ENCODE measurements around the gene TOMM20.
"Not testable (repeated sequence)": the region's sequence is repeated elsewhere in the genome, so short reads cannot be mapped to it uniquely, and the experiment has no call there.

The TOMM20 gene

DNA sequence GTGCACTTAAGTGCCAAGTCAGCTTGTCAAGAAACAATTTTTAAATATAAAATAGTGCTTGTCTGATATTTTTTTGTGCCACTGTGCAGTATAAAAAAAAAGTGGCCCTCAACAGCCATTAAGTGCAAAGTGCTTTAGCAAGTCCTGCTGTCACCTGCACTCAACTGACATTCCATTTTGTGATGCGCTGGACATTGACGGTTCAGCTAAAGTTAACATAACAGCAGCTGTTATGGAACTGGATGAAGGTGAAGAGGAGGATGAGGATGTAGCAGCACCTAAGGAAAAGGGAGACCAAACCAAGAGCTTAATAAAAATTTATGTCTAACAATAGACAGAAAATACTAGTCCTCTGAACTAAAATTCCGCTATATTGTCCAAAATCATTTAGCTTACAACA lies 39.7 kb upstream of the TOMM20 start:
- Histone ChIP-seq H3K27me3 (replicated peaks; ENCODE audit: insufficient read depth, low read length) (no peaks in the 10 kb centered on the region), H3K4me2 (ENCODE audit: low read depth, low read length) (no peak overlapping the region), H3K4me3 (ENCODE audit: low read length) (no peak overlapping the region), H3K27ac (ENCODE audit: low read length) (no peak overlapping the region), H3K9me2 (replicated peaks; ENCODE audit: insufficient read depth, low read length) (no peaks in the 10 kb centered on the region), H3F3A (ENCODE audit: insufficient read depth, low read length) (no peaks in the 10 kb centered on the region), H3K79me2 (ENCODE audit: low read length) (no peaks in the 10 kb centered on the region), H2AFZ (ENCODE audit: low read length) (no peak overlapping the region), H3K36me3 (replicated peaks; ENCODE audit: insufficient read depth, low read length) (no peaks in the 10 kb centered on the region), H3K9ac (ENCODE audit: low read length) (no peak overlapping the region), H4K20me1 (ENCODE audit: insufficient read depth, low read length) (no peaks in the 10 kb centered on the region), H3K9me3 (replicated peaks; ENCODE audit: insufficient read depth, low read length) (no peaks in the 10 kb centered on the region), H3K4me1 (ENCODE audit: low read length) (no peaks in the 10 kb centered on the region)
- no peak for TF ChIP-seq EZH2phosphoT487 (IDR thresholded peaks at IDR 0.05; ENCODE audit: low read length)
- no peak for DNase-seq

DNA sequence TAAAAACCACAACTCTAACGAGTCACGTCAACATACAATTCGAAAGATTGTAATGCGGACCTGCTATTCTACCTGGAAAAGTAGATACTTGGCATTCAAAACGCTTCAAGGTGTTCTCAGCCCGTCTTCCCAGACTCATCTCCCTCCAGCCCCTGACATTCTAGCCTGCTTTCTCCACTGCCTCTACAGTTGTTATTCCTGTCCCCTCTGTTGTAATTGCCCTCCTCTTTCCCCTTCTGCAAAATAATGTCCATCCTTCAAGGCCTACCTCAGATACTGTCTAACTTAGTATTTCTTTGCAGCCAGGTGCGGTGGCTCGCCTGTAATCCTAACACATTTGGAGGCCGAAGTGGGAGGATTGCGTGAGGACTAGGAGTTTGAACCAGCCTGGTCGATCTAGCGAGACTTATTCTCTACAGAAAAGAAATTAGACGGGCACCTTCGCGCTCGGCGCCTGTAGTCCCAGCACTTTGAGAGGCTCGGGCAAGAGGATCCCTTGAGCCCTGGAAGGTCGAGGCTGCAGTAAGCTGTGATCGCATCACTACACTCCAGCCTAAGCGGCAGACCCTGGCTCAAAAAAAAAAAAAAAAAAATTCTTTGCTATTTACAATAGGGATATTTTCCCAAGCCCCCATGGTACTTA lies 33.2 kb upstream of the TOMM20 start:
- Histone ChIP-seq H3K4me3 (ENCODE audit: low read length) (peak overlapping the region; percentile 82), H3F3A (ENCODE audit: insufficient read depth, low read length) (0 out of 2 replicates have a peak, but pooled peaks cover 8% of the 10 kb centered on the region), H3K27me3 (replicated peaks; ENCODE audit: insufficient read depth, low read length) (no peaks in the 10 kb centered on the region), H3K36me3 (replicated peaks; ENCODE audit: insufficient read depth, low read length) (no peaks in the 10 kb centered on the region), H3K4me2 (ENCODE audit: low read depth, low read length) (peak overlapping the region; percentile 69), H3K9me3 (replicated peaks; ENCODE audit: insufficient read depth, low read length) (no peaks in the 10 kb centered on the region), H3K9ac (ENCODE audit: low read length) (peak overlapping the region; percentile 77), H3K9me2 (replicated peaks; ENCODE audit: insufficient read depth, low read length) (no peaks in the 10 kb centered on the region), H3K27ac (ENCODE audit: low read length) (no peak overlapping the region; the same call in 1 of the 2 replicates), H4K20me1 (ENCODE audit: insufficient read depth, low read length) (no peaks in the 10 kb centered on the region), H2AFZ (ENCODE audit: low read length) (peak overlapping the region; percentile 77), H3K79me2 (ENCODE audit: low read length) (peaks cover 39% of the 10 kb centered on the region), H3K4me1 (ENCODE audit: low read length) (peaks cover 8% of the 10 kb centered on the region; the same call in 1 of the 2 replicates)
- TF ChIP-seq EZH2 (optimal IDR thresholded peaks at IDR 0.05; ENCODE audit: low read depth, low read length) (no peak), EZH2phosphoT487 (IDR thresholded peaks at IDR 0.05; ENCODE audit: low read length) (no peak)
- no peak for DNase-seq

DNA sequence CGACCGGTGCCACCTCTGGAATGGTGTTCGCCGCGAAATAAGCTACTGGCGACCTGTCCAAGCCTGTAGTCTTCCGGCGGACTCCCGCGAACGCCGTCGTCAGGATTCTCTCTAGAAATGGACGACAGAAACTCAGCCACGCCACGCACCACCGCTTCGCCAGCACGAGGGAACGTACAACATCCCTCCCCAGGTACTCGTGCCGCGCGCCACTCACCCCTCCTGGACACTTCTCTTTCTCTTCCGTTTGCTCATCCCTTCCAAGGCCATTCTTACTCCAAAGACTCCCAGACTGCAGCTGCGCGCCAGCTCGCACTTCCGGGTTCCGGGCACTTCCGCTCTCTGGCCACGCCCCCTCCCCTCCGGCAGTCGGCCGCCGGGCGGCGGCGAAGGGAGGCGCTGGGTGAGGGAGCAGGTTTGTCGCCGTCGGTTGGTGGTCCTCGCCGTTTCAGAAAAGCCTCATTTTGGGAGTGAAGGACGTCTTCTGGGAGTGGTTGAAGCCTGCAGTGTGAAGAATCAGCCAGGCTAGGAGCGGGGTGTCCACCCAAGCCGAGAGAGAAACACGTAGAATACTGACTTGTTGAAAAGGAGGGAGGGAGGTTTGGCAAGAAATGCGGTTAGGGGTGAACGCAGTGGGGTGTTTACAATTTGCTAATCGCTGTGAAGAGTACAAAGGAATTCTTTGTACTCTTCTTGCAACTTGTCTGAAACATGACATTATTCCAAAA lies 32.5 kb upstream of the TOMM20 start, which contains the start of gene RBM34:
Gene RBM34, minus strand, starts transcription at position 294 of the 728 bp plus-strand sequence. Its CDS starts 24 bp downstream, at position 270.
- H2AFZ ChIP-seq (ENCODE audit: low read length), result peak within 1 kb of the TSS; percentile 77
- H3K4me2 ChIP-seq (ENCODE audit: low read depth, low read length), result peak within 1 kb of the TSS; percentile 69
- H3K4me1 ChIP-seq (ENCODE audit: low read length), result peaks cover 8% of the 10 kb centered on the region; the same call in 1 of the 2 replicates
- H3K9me3 ChIP-seq (replicated peaks; ENCODE audit: insufficient read depth, low read length), result no peaks in the 10 kb centered on the region
- H3K9ac ChIP-seq (ENCODE audit: low read length), result peak within 1 kb of the TSS; percentile 77
- H4K20me1 ChIP-seq (ENCODE audit: insufficient read depth, low read length), result no peaks in the 10 kb centered on the region
- H3K27me3 ChIP-seq (replicated peaks; ENCODE audit: insufficient read depth, low read length), result no peaks in the 10 kb centered on the region
- H3K4me3 ChIP-seq (ENCODE audit: low read length), result peak within 1 kb of the TSS; percentile 82
- H3K36me3 ChIP-seq (replicated peaks; ENCODE audit: insufficient read depth, low read length), result 0 out of 2 replicates have a peak, but pooled peaks cover 3% of the 10 kb centered on the region
- H3K27ac ChIP-seq (ENCODE audit: low read length), result peak within 1 kb of the TSS; percentile 63
- DNase-seq, result peak; percentile 92
- H3F3A ChIP-seq (ENCODE audit: insufficient read depth, low read length), result 0 out of 2 replicates have a peak, but pooled peaks cover 8% of the 10 kb centered on the region
- peaks cover 46% of the 10 kb centered on the region for H3K79me2 ChIP-seq (ENCODE audit: low read length)
- TF ChIP-seq EZH2phosphoT487 (IDR thresholded peaks at IDR 0.05; ENCODE audit: low read length), result no peak
- TF ChIP-seq, protein P1, sequence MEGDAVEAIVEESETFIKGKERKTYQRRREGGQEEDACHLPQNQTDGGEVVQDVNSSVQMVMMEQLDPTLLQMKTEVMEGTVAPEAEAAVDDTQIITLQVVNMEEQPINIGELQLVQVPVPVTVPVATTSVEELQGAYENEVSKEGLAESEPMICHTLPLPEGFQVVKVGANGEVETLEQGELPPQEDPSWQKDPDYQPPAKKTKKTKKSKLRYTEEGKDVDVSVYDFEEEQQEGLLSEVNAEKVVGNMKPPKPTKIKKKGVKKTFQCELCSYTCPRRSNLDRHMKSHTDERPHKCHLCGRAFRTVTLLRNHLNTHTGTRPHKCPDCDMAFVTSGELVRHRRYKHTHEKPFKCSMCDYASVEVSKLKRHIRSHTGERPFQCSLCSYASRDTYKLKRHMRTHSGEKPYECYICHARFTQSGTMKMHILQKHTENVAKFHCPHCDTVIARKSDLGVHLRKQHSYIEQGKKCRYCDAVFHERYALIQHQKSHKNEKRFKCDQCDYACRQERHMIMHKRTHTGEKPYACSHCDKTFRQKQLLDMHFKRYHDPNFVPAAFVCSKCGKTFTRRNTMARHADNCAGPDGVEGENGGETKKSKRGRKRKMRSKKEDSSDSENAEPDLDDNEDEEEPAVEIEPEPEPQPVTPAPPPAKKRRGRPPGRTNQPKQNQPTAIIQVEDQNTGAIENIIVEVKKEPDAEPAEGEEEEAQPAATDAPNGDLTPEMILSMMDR (IDR thresholded peaks at IDR 0.05; ENCODE audit: low read length), result peak; percentile 18; the same call in 1 of the 2 replicates
- no peak for TF ChIP-seq EZH2 (optimal IDR thresholded peaks at IDR 0.05; ENCODE audit: low read depth, low read length)
- no peaks in the 10 kb centered on the region for H3K9me2 ChIP-seq (replicated peaks; ENCODE audit: insufficient read depth, low read length)

DNA sequence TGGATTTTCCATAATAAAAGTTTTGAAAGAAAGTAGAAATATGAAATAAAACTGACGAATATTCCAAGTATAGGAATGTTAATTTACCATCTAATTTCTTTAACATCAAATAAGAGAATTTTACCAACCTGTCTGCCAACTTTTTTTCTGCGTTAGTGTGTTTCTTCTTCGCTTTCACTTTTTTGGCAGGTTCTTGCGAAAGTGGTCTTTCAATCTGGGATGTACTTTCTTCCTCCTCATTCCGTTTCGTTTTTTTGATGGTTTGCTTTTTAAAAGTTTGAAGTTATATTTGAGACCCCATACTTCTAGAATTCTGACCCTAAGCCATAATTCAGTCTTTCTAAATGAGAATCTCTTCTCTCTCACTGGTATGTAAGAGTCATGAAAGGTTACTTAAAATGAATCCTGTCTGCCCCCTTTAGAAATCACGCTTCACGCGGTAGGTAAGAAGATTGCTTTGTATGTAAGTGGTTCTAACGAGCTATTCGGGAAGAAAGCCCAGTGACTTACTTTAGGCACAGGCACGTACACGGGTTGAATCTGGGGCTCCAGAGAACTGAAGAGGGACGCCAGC lies 31.8 kb upstream of the TOMM20 start:
- H3K4me3 ChIP-seq (ENCODE audit: low read length), result peak overlapping the region; percentile 82
- H3K9ac ChIP-seq (ENCODE audit: low read length), result peak overlapping the region; percentile 77
- H3K27ac ChIP-seq (ENCODE audit: low read length), result peak overlapping the region; percentile 63
- H3F3A ChIP-seq (ENCODE audit: insufficient read depth, low read length), result 0 out of 2 replicates have a peak, but pooled peaks cover 8% of the 10 kb centered on the region
- H2AFZ ChIP-seq (ENCODE audit: low read length), result peak overlapping the region; percentile 77
- peak; percentile 81 for DNase-seq
- H3K4me2 ChIP-seq (ENCODE audit: low read depth, low read length), result peak overlapping the region; percentile 69
- H3K9me3 ChIP-seq (replicated peaks; ENCODE audit: insufficient read depth, low read length), result no peaks in the 10 kb centered on the region
- H3K36me3 ChIP-seq (replicated peaks; ENCODE audit: insufficient read depth, low read length), result 0 out of 2 replicates have a peak, but pooled peaks cover 3% of the 10 kb centered on the region
- TF ChIP-seq EZH2phosphoT487 (IDR thresholded peaks at IDR 0.05; ENCODE audit: low read length) (no peak), EZH2 (optimal IDR thresholded peaks at IDR 0.05; ENCODE audit: low read depth, low read length) (no peak)
- TF ChIP-seq, protein P1 (IDR thresholded peaks at IDR 0.05; ENCODE audit: low read length), result no peak
- no peaks in the 10 kb centered on the region for H4K20me1 ChIP-seq (ENCODE audit: insufficient read depth, low read length)
- H3K27me3 ChIP-seq (replicated peaks; ENCODE audit: insufficient read depth, low read length), result no peaks in the 10 kb centered on the region
- no peaks in the 10 kb centered on the region for H3K9me2 ChIP-seq (replicated peaks; ENCODE audit: insufficient read depth, low read length)
- H3K4me1 ChIP-seq (ENCODE audit: low read length), result peaks cover 8% of the 10 kb centered on the region; the same call in 1 of the 2 replicates
- peaks cover 49% of the 10 kb centered on the region for H3K79me2 ChIP-seq (ENCODE audit: low read length)

DNA sequence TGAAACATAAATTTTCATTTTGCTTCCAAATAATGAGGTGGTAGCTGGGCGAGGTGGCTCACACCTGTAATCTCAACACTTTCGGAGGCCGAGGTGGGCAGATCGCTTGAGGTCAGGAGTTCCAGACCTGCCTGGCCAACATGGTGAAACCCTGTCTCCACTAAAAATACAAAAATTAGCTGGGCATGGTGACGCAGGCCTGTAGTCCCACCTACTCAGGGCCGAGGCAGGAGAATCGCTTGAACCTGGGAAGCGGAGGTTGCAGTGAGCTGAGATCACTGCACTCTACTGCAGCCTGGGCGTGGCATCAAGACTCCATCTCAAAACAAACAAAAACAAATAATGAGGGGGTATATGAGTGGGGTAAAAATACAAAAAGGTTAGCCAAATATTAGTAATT lies 31.3 kb upstream of the TOMM20 start:
- not testable (repeated sequence) for H3K27me3 ChIP-seq (replicated peaks; ENCODE audit: insufficient read depth, low read length); H3K4me1 ChIP-seq (ENCODE audit: low read length); H3K27ac ChIP-seq (ENCODE audit: low read length); H3K9me3 ChIP-seq (replicated peaks; ENCODE audit: insufficient read depth, low read length); H4K20me1 ChIP-seq (ENCODE audit: insufficient read depth, low read length); H2AFZ ChIP-seq (ENCODE audit: low read length); H3K36me3 ChIP-seq (replicated peaks; ENCODE audit: insufficient read depth, low read length); H3K9me2 ChIP-seq (replicated peaks; ENCODE audit: insufficient read depth, low read length); DNase-seq; H3F3A ChIP-seq (ENCODE audit: insufficient read depth, low read length)
- Histone ChIP-seq H3K4me3 (ENCODE audit: low read length) (peak overlapping the region; percentile 82), H3K9ac (ENCODE audit: low read length) (peak overlapping the region; percentile 77; the same call in 1 of the 2 replicates), H3K4me2 (ENCODE audit: low read depth, low read length) (peak overlapping the region; percentile 69), H3K79me2 (ENCODE audit: low read length) (peaks cover 49% of the 10 kb centered on the region)
